Trophoblast cell (in vitro differentiated cells and primary cell): ENCODE measurements around the gene ENTR1.
"Not testable (repeated sequence)": the region's sequence is repeated elsewhere in the genome, so short reads cannot be mapped to it uniquely, and the experiment has no call there.

ENCODE experiments used
- DNase-seq, 2 donors: peaks; one replicate each; pipeline ENCODE4 v3.0.0-alpha.2; 2016
- H2AFZ ChIP-seq: 2 replicates; pipeline ENCODE4 v1.6.1; 2013; ENCODE audit warnings: low read length, moderate library complexity, mild to moderate bottlenecking; ENCODE audit not compliant: insufficient read depth, poor library complexity
- H2AK5ac ChIP-seq: 2 replicates; pipeline ENCODE4 v1.6.1; 2013; ENCODE audit warnings: mild to moderate bottlenecking, low read length
- H2BK120ac ChIP-seq: 2 replicates; pipeline ENCODE4 v1.6.1; 2013; ENCODE audit warnings: low read length, mild to moderate bottlenecking, moderate library complexity; ENCODE audit not compliant: insufficient read depth, poor library complexity
- H2BK12ac ChIP-seq: 2 replicates; pipeline ENCODE4 v1.6.1; 2013; ENCODE audit warnings: mild to moderate bottlenecking, low read length, moderate library complexity
- H2BK5ac ChIP-seq: 2 replicates; pipeline ENCODE4 v1.6.1; 2013; ENCODE audit warnings: low read length, low read depth, moderate library complexity, mild to moderate bottlenecking; ENCODE audit not compliant: poor library complexity
- H3K14ac ChIP-seq: 2 replicates; pipeline ENCODE4 v1.6.1; 2013; ENCODE audit warnings: mild to moderate bottlenecking, low read length
- H3K18ac ChIP-seq: 2 replicates; pipeline ENCODE4 v1.6.1; 2013; ENCODE audit warnings: mild to moderate bottlenecking, low read length
- H3K23ac ChIP-seq: 2 replicates; pipeline ENCODE4 v1.6.1; 2013; ENCODE audit warnings: low read length
- H3K27ac ChIP-seq: 2 replicates; pipeline ENCODE4 v1.5.1; 2013; ENCODE audit warnings: low read depth, mild to moderate bottlenecking, inconsistent platforms, low read length, moderate library complexity
- H3K27me3 ChIP-seq: 2 replicates; pipeline ENCODE4 v1.6.1; 2013; ENCODE audit warnings: inconsistent platforms, mild to moderate bottlenecking, low read length, moderate library complexity; ENCODE audit not compliant: insufficient read depth
- H3K36me3 ChIP-seq, 2 experiments: 1 replicate in 1 of 2; 2 replicates in 1 of 2; pipeline ENCODE4 v1.6.1; 2013; ENCODE audit warnings: low read length in 2 of 2, mild to moderate bottlenecking in 2 of 2, moderate library complexity in 1 of 2; ENCODE audit not compliant: insufficient read depth in 2 of 2, control insufficient read depth in 1 of 2
- H3K4ac ChIP-seq: 2 replicates; pipeline ENCODE4 v1.6.1; 2013; ENCODE audit warnings: low read depth, mild to moderate bottlenecking, low read length, moderate library complexity
- H3K4me1 ChIP-seq, 2 experiments: 1 replicate in 1 of 2; 2 replicates in 1 of 2; pipeline ENCODE4 v1.6.1; 2013; ENCODE audit warnings: low read length in 2 of 2, mild to moderate bottlenecking in 2 of 2, moderate library complexity in 1 of 2; ENCODE audit not compliant: insufficient read depth in 2 of 2, control insufficient read depth in 1 of 2
- H3K4me2 ChIP-seq: 2 replicates; pipeline ENCODE4 v1.6.1; 2013; ENCODE audit warnings: inconsistent platforms, mild to moderate bottlenecking, low read length, moderate library complexity
- H3K4me3 ChIP-seq: 2 replicates; pipeline ENCODE4 v1.5.1; 2013; ENCODE audit warnings: mild to moderate bottlenecking, low read depth, low read length, inconsistent platforms
- H3K79me1 ChIP-seq: one replicate; pipeline ENCODE4 v1.6.1; 2013; ENCODE audit warnings: low read length
- H3K79me2 ChIP-seq: 2 replicates; pipeline ENCODE4 v1.6.1; 2013; ENCODE audit warnings: low read length, mild to moderate bottlenecking; ENCODE audit not compliant: control insufficient read depth, insufficient read depth, poor library complexity
- H3K9ac ChIP-seq: 2 replicates; pipeline ENCODE4 v1.6.1; 2013; ENCODE audit warnings: mild to moderate bottlenecking, low read length
- H3K9me3 ChIP-seq: 2 replicates; pipeline ENCODE4 v1.6.1; 2013; ENCODE audit warnings: low read depth, mild to moderate bottlenecking, control low read depth, inconsistent platforms, low read length; ENCODE audit not compliant: insufficient read depth
- H4K12ac ChIP-seq: 2 replicates; pipeline ENCODE4 v1.6.1; 2013; ENCODE audit warnings: low read depth, mild to moderate bottlenecking, low read length, moderate library complexity
- H4K8ac ChIP-seq: 2 replicates; pipeline ENCODE4 v1.6.1; 2013; ENCODE audit warnings: low read depth, mild to moderate bottlenecking, low read length, moderate library complexity
- H4K91ac ChIP-seq: one replicate; pipeline ENCODE4 v1.6.1; 2013; ENCODE audit warnings: low read depth, mild to moderate bottlenecking, low read length, moderate library complexity
- WGBS: extraction: QIAGEN DNeasy Blood & Tissue Kit; methylation state at CpG from one replicate; pipeline ENCODE4 v1.1.7; 2013; ENCODE audit warnings: missing lambda C conversion rate; ENCODE audit not compliant: insufficient read length, insufficient coverage; ENCODE audit errors: extremely low coverage; 5-methylcytosine and 5-hydroxymethylcytosine counted together

The ENTR1 gene

GRCh38 chr9:136407911-136408310, 2.5 kb downstream of the ENTR1 start:
- no peak overlapping the region for H2BK120ac ChIP-seq
- no peak overlapping the region for H3K23ac ChIP-seq
- H3K14ac ChIP-seq = no peak overlapping the region
- no peak overlapping the region for H4K91ac ChIP-seq
- H2AK5ac ChIP-seq = no peak overlapping the region
- H2BK5ac ChIP-seq = no peak overlapping the region
- H3K79me1 ChIP-seq = peaks cover 11% of the 10 kb centered on the region
- no peak for DNase-seq
- no CpG with 5 or more reads among the region's 7 CpGs for WGBS
- H3K4me3 ChIP-seq = no peak overlapping the region
- H3K4me2 ChIP-seq = no peak overlapping the region
- H3K79me2 ChIP-seq = peaks cover 18% of the 10 kb centered on the region
- no peak overlapping the region for H3K9ac ChIP-seq
- H3K4me1 ChIP-seq = peaks cover 7 to 16% of the 10 kb centered on the region in 2 experiments
- H4K8ac ChIP-seq = no peak overlapping the region
- no peak overlapping the region for H4K12ac ChIP-seq
- H3K27ac ChIP-seq = no peak overlapping the region
- H3K36me3 ChIP-seq = peaks cover 40 to 45% of the 10 kb centered on the region in 2 experiments
- no peak overlapping the region for H3K4ac ChIP-seq
- H2BK12ac ChIP-seq = no peak overlapping the region
- no peak overlapping the region for H2AFZ ChIP-seq
- no peak overlapping the region for H3K18ac ChIP-seq
- H3K9me3 ChIP-seq = no peaks in the 10 kb centered on the region
- H3K27me3 ChIP-seq = no peaks in the 10 kb centered on the region

GRCh38 chr9:136407061-136407460, 3.4 kb downstream of the ENTR1 start:
- DNase-seq, H3K4me2 ChIP-seq, H3K14ac ChIP-seq, H4K8ac ChIP-seq, H4K91ac ChIP-seq, H3K23ac ChIP-seq, H2AFZ ChIP-seq, H2AK5ac ChIP-seq, H3K9ac ChIP-seq, H3K9me3 ChIP-seq, H2BK5ac ChIP-seq, H3K27ac ChIP-seq, H3K4me3 ChIP-seq, H3K18ac ChIP-seq, H4K12ac ChIP-seq, H3K27me3 ChIP-seq, H3K4ac ChIP-seq, H2BK120ac ChIP-seq, H2BK12ac ChIP-seq: not testable (repeated sequence)
- peaks cover 11% of the 10 kb centered on the region for H3K79me1 ChIP-seq
- no CpG with 5 or more reads among the region's 28 CpGs for WGBS
- peaks cover 42 to 44% of the 10 kb centered on the region in 2 experiments for H3K36me3 ChIP-seq
- H3K79me2 ChIP-seq = peaks cover 18% of the 10 kb centered on the region
- H3K4me1 ChIP-seq = peaks cover 8 to 17% of the 10 kb centered on the region in 2 experiments

GRCh38 chr9:136405904-136406303, 4.5 kb downstream of the ENTR1 start:
- H2BK5ac ChIP-seq, H4K12ac ChIP-seq, H2BK120ac ChIP-seq, H3K27ac ChIP-seq, H3K9ac ChIP-seq, H3K9me3 ChIP-seq, H3K18ac ChIP-seq, H3K4me2 ChIP-seq, H2BK12ac ChIP-seq, DNase-seq, H3K4me3 ChIP-seq, H2AK5ac ChIP-seq, H2AFZ ChIP-seq, H3K14ac ChIP-seq, H4K8ac ChIP-seq, H3K23ac ChIP-seq, H3K27me3 ChIP-seq, H3K4ac ChIP-seq, H4K91ac ChIP-seq: not testable (repeated sequence)
- WGBS = no CpG with 5 or more reads among the region's 10 CpGs
- peaks cover 11% of the 10 kb centered on the region for H3K79me2 ChIP-seq
- peaks cover 13% of the 10 kb centered on the region for H3K79me1 ChIP-seq
- peaks cover 18% of the 10 kb centered on the region in 2 experiments for H3K4me1 ChIP-seq
- H3K36me3 ChIP-seq = peaks cover 40 to 43% of the 10 kb centered on the region in 2 experiments

- peaks cover 7% of the 10 kb centered on the region for H3K79me2 ChIP-seq
- H2BK5ac ChIP-seq = no peak overlapping the region
- no peak overlapping the region for H2BK12ac ChIP-seq
- no peaks in the 10 kb centered on the region for H3K27me3 ChIP-seq
- H2BK120ac ChIP-seq = no peak overlapping the region
- no CpG with 5 or more reads among the region's 7 CpGs for WGBS
- H3K9me3 ChIP-seq = no peaks in the 10 kb centered on the region
- no peak overlapping the region for H3K4me3 ChIP-seq
- H3K4ac ChIP-seq = no peak overlapping the region
- peaks cover 40 to 43% of the 10 kb centered on the region in 2 experiments for H3K36me3 ChIP-seq
- no peak overlapping the region for H2AFZ ChIP-seq
- H3K18ac ChIP-seq = no peak overlapping the region
- H3K9ac ChIP-seq = no peak overlapping the region
- no peak overlapping the region for H3K14ac ChIP-seq
- no peak overlapping the region for H3K4me2 ChIP-seq
- H3K4me1 ChIP-seq = peaks cover 20 to 22% of the 10 kb centered on the region in 2 experiments
- H4K91ac ChIP-seq = no peak overlapping the region
- DNase-seq = no peak
- no peak overlapping the region for H3K27ac ChIP-seq
- H4K12ac ChIP-seq = no peak overlapping the region
- H3K23ac ChIP-seq = no peak overlapping the region
- peaks cover 9% of the 10 kb centered on the region for H3K79me1 ChIP-seq
- no peak overlapping the region for H2AK5ac ChIP-seq
- no peak overlapping the region for H4K8ac ChIP-seq
Measured at GRCh38 chr9:136405481-136405880, 4.9 kb downstream of the ENTR1 start.
